ENCODE results near the gene TBCD. TPM values are rescaled to one million over a fixed set of nuclear protein-coding genes. Genes with fewer than 3 reads are reported as not detected.
"Not testable (repeated sequence)": the region's sequence is repeated elsewhere in the genome, so short reads cannot be mapped to it uniquely, and the experiment has no call there.

Gene TBCD
- total and polyA plus RNA-seq, 5 donors from 2014 or later: 39.2 to 146 (median 86.4) TPM

GRCh38 chr17:82765371-82765770, 13.5 kb downstream of the TBCD start:
- Histone ChIP-seq H3K27ac (ENCODE audit: insufficient read depth, low read length, poor library complexity, severe bottlenecking) (no peak overlapping the region), H3K36me3 (ENCODE audit: control insufficient read depth, insufficient read depth, low read length) (peaks cover 39% of the 10 kb centered on the region), H3K4me1 (ENCODE audit: control insufficient read depth, insufficient read depth, low read length, poor library complexity, severe bottlenecking) (no peaks in the 10 kb centered on the region), H3K4me3 (ENCODE audit: low read depth, low read length) (no peak overlapping the region), H3K9me3 (ENCODE audit: control insufficient read depth in 2 of 2, low read length in 2 of 2) (no peaks in the 10 kb centered on the region), H3K27me3 (ENCODE audit: control insufficient read depth, insufficient read depth, low read length) (no peaks in the 10 kb centered on the region)
- no peaks in the 10 kb centered on the region for H3K27me3 Mint-ChIP-seq
- no peaks in the 10 kb centered on the region for H3K9me3 Mint-ChIP-seq
- peaks cover 42% of the 10 kb centered on the region for H3K36me3 Mint-ChIP-seq
- peaks cover 2 to 13% (median 10%) of the 10 kb centered on the region in 4 donors for H3K4me1 Mint-ChIP-seq
- H3K4me3 Mint-ChIP-seq: no peak overlapping the region
- DNase-seq (no peak), ATAC-seq (ENCODE audit: low read depth in 2 of 2) (no peak)
- H3K27ac Mint-ChIP-seq: no peak overlapping the region

DNA sequence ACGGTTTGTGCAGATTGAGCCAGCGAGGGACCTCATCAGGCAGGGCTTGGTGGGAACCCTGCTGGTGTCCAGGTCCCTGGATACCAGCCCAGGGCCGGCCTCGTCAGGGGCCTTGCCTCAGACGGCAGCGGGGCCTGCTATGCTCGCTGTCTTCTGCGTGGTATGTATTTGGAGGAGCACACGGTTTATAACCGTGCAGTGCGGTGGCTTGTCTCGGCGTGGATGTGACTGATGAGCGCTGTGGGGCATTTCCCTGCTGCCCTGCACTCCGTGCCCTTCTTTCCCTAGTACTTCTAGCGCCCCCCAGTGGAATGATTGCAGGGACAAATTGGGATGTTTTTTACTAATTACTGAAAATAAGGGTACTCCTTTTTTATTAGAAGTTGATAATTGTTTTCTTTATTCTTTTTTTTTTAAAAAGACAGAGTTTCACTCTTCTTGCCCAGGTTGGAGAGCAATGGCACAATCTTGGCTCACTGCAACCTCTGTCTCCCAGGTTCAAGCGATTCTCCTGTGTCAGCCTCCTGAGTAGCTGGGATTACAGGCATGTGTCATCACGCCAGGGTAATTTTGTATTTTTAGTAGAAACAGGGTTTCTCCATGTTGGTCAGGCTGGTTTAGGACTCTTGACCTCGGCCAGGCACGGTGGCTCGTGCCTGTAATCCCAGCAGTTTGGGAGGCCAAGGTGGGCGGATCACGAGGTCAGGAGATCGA, 15.3 kb downstream of the TBCD start:
- Mint-ChIP-seq H3K27ac (peak overlapping the region in 2 of 3 donors; percentile 9 to 75), H3K9me3 (no peaks in the 10 kb centered on the region), H3K4me1 (peaks cover 3 to 16% (median 9%) of the 10 kb centered on the region in 4 donors), H3K36me3 (peaks cover 39% of the 10 kb centered on the region), H3K4me3 (no peak overlapping the region), H3K27me3 (no peaks in the 10 kb centered on the region)
- Histone ChIP-seq H3K9me3 (ENCODE audit: control insufficient read depth in 2 of 2, low read length in 2 of 2) (no peaks in the 10 kb centered on the region), H3K4me3 (ENCODE audit: low read depth, low read length) (no peak overlapping the region), H3K27ac (ENCODE audit: insufficient read depth, low read length, poor library complexity, severe bottlenecking) (no peak overlapping the region), H3K36me3 (ENCODE audit: control insufficient read depth, insufficient read depth, low read length) (peaks cover 38% of the 10 kb centered on the region), H3K27me3 (ENCODE audit: control insufficient read depth, insufficient read depth, low read length) (no peaks in the 10 kb centered on the region), H3K4me1 (ENCODE audit: control insufficient read depth, insufficient read depth, low read length, poor library complexity, severe bottlenecking) (no peaks in the 10 kb centered on the region)
- no peak for ATAC-seq (ENCODE audit: low read depth in 2 of 2)
- peak in 1 of 3 donors; percentile 49 for DNase-seq

- no peaks in the 10 kb centered on the region for H3K9me3 ChIP-seq (ENCODE audit: control insufficient read depth in 2 of 2, low read length in 2 of 2)
- H3K4me3 ChIP-seq (ENCODE audit: low read depth, low read length): no peak overlapping the region
- DNase-seq (no peak), ATAC-seq (ENCODE audit: low read depth in 2 of 2) (no peak)
- H3K4me1 ChIP-seq (ENCODE audit: control insufficient read depth, insufficient read depth, low read length, poor library complexity, severe bottlenecking): no peaks in the 10 kb centered on the region
- Mint-ChIP-seq H3K9me3 (no peaks in the 10 kb centered on the region), H3K4me3 (no peak overlapping the region), H3K27ac (no peak overlapping the region), H3K4me1 (peaks cover 7 to 20% (median 8%) of the 10 kb centered on the region in 4 donors), H3K27me3 (no peaks in the 10 kb centered on the region), H3K36me3 (peaks cover 35% of the 10 kb centered on the region)
- H3K27ac ChIP-seq (ENCODE audit: insufficient read depth, low read length, poor library complexity, severe bottlenecking): no peak overlapping the region
- no peaks in the 10 kb centered on the region for H3K27me3 ChIP-seq (ENCODE audit: control insufficient read depth, insufficient read depth, low read length)
- H3K36me3 ChIP-seq (ENCODE audit: control insufficient read depth, insufficient read depth, low read length): peaks cover 41% of the 10 kb centered on the region
These were observed 17.2 kb downstream of the TBCD start for GRCh38 chr17:82769041-82769440.

DNA sequence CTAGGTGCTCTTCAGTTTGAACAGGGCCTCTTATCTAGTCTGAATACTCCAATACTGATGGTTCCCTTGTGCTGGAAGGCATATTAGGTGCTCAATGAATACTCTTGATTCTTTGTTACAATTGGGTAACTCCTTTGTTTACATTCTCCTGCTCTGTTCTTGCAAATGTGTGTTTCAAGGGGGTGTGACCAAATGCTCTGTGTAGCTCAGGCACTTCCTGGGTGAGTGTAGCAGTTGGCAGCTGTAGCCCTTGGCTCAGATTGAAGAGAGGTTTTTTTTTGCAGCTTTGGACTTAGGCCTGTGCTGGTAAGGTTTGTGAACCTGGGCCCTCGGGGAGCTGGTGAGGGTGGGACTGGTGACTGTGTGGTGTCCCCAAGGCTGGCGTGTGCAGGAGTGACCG, 20.2 kb downstream of the TBCD start:
- peak in 1 of 3 donors; percentile 60 for DNase-seq
- Mint-ChIP-seq H3K27me3 (no peaks in the 10 kb centered on the region), H3K27ac (peak overlapping the region in 1 of 3 donors; percentile 47), H3K36me3 (peaks cover 28% of the 10 kb centered on the region), H3K9me3 (no peaks in the 10 kb centered on the region), H3K4me1 (peaks cover 2 to 14% (median 7%) of the 10 kb centered on the region in 4 donors), H3K4me3 (no peak overlapping the region)
- no peak overlapping the region for H3K4me3 ChIP-seq (ENCODE audit: low read depth, low read length)
- H3K27me3 ChIP-seq (ENCODE audit: control insufficient read depth, insufficient read depth, low read length): no peaks in the 10 kb centered on the region
- peaks cover 7% of the 10 kb centered on the region for H3K4me1 ChIP-seq (ENCODE audit: control insufficient read depth, insufficient read depth, low read length, poor library complexity, severe bottlenecking)
- ATAC-seq (ENCODE audit: low read depth in 2 of 2): no peak
- H3K27ac ChIP-seq (ENCODE audit: insufficient read depth, low read length, poor library complexity, severe bottlenecking): no peak overlapping the region
- no peaks in the 10 kb centered on the region for H3K9me3 ChIP-seq (ENCODE audit: control insufficient read depth in 2 of 2, low read length in 2 of 2)
- peaks cover 33% of the 10 kb centered on the region for H3K36me3 ChIP-seq (ENCODE audit: control insufficient read depth, insufficient read depth, low read length)

DNA sequence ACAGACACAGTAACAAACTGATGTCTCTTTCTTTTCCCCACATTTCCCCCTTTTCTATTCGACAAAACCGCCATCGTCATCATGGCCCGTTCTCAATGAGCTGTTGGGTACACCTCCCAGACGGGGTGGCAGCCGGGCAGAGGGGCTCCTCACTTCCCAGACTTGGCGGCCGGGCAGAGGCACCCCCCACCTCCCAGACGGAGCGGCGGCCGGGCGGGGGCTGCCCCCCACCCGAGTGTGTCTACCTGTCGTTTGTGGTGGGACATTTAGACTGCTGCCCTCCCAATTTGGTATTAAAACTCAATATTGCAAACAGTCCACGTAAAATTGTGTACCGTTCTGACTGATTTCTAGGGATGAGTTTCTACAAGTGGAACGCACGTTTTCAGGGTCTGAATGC, 22.6 kb downstream of the TBCD start:
- peaks cover 16% of the 10 kb centered on the region for H3K36me3 ChIP-seq (ENCODE audit: control insufficient read depth, insufficient read depth, low read length)
- not testable (repeated sequence) for H3K27me3 ChIP-seq (ENCODE audit: control insufficient read depth, insufficient read depth, low read length); H3K9me3 Mint-ChIP-seq; ATAC-seq (ENCODE audit: low read depth in 2 of 2); H3K4me3 Mint-ChIP-seq; H3K27ac ChIP-seq (ENCODE audit: insufficient read depth, low read length, poor library complexity, severe bottlenecking); H3K4me3 ChIP-seq (ENCODE audit: low read depth, low read length); DNase-seq; H3K27ac Mint-ChIP-seq; H3K9me3 ChIP-seq (ENCODE audit: control insufficient read depth in 2 of 2, low read length in 2 of 2); H3K4me1 ChIP-seq (ENCODE audit: control insufficient read depth, insufficient read depth, low read length, poor library complexity, severe bottlenecking); H3K27me3 Mint-ChIP-seq
- Mint-ChIP-seq H3K36me3 (peaks cover 17% of the 10 kb centered on the region), H3K4me1 (peaks cover 8 to 15% (median 10%) of the 10 kb centered on the region in 4 donors)

DNA sequence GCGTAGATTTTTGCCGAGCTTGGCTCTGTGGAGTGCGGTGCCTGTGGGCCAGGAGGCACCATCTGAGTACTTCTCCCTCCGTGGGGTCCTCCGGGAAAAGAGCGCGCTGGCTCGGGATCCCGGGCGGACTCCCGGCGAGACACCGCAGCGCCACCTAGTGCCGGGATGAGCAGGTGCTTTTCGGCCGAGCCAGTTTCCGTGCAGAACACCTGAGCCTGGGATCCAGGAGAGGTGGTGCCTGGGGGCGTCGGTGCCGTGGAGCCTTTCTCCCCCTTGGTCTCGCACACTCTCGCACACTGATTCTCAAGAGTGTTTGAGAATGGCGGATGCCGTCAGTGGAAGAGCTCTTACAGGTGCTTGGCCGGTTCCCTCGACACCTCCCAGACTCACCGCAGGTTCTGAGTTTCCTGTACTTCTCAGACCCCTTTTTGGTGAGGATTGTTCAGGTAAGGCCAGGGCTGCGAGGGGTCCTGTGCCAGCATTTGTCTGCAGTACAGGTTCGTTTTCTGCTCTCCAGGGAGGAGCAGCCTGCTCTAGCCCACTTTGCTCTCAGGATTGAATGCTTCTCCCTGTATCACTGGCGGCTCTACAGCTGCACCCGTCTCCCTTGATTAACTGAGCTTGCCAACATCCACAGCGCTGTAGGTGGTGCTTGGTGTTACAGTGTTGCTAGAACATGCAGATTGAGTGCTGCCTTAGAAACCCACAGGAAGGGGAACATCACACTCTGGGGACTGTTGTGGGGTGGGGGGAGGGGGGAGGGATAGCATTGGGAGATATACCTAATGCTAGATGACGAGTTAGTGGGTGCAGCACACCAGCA, 23.3 kb downstream of the TBCD start:
- Mint-ChIP-seq H3K27me3 (no peaks in the 10 kb centered on the region), H3K36me3 (peaks cover 14% of the 10 kb centered on the region), H3K4me3 (no peak overlapping the region), H3K9me3 (no peaks in the 10 kb centered on the region), H3K27ac (no peak overlapping the region), H3K4me1 (peaks cover 8 to 15% (median 10%) of the 10 kb centered on the region in 4 donors)
- Histone ChIP-seq H3K27me3 (ENCODE audit: control insufficient read depth, insufficient read depth, low read length) (no peaks in the 10 kb centered on the region), H3K4me3 (ENCODE audit: low read depth, low read length) (no peak overlapping the region), H3K9me3 (ENCODE audit: control insufficient read depth in 2 of 2, low read length in 2 of 2) (no peaks in the 10 kb centered on the region), H3K27ac (ENCODE audit: insufficient read depth, low read length, poor library complexity, severe bottlenecking) (no peak overlapping the region), H3K36me3 (ENCODE audit: control insufficient read depth, insufficient read depth, low read length) (peaks cover 9% of the 10 kb centered on the region), H3K4me1 (ENCODE audit: control insufficient read depth, insufficient read depth, low read length, poor library complexity, severe bottlenecking) (peaks cover 7% of the 10 kb centered on the region)
- ATAC-seq (ENCODE audit: low read depth in 2 of 2) (peak in 1 of 2 donors; percentile 31), DNase-seq (peak in 1 of 3 donors; percentile 26)

GRCh38 chr17:82776454-82776853, 24.6 kb downstream of the TBCD start:
- DNase-seq (peak in 1 of 3 donors; percentile 18), ATAC-seq (ENCODE audit: low read depth in 2 of 2) (no peak)
- no peaks in the 10 kb centered on the region for H3K27me3 Mint-ChIP-seq
- H3K4me3 Mint-ChIP-seq: no peak overlapping the region
- no peak overlapping the region for H3K27ac ChIP-seq (ENCODE audit: insufficient read depth, low read length, poor library complexity, severe bottlenecking)
- H3K9me3 ChIP-seq (ENCODE audit: control insufficient read depth in 2 of 2, low read length in 2 of 2): no peaks in the 10 kb centered on the region
- peaks cover 7% of the 10 kb centered on the region for H3K4me1 ChIP-seq (ENCODE audit: control insufficient read depth, insufficient read depth, low read length, poor library complexity, severe bottlenecking)
- H3K4me3 ChIP-seq (ENCODE audit: low read depth, low read length): no peak overlapping the region
- H3K36me3 ChIP-seq (ENCODE audit: control insufficient read depth, insufficient read depth, low read length): peaks cover 9% of the 10 kb centered on the region
- H3K36me3 Mint-ChIP-seq: peaks cover 14% of the 10 kb centered on the region
- no peaks in the 10 kb centered on the region for H3K27me3 ChIP-seq (ENCODE audit: control insufficient read depth, insufficient read depth, low read length)
- H3K9me3 Mint-ChIP-seq: no peaks in the 10 kb centered on the region
- peaks cover 8 to 15% (median 10%) of the 10 kb centered on the region in 4 donors for H3K4me1 Mint-ChIP-seq
- H3K27ac Mint-ChIP-seq: peak overlapping the region in 1 of 3 donors; percentile 21
